ENCODE results near the gene HINT1. TPM values are rescaled to one million over a fixed set of nuclear protein-coding genes. Genes with fewer than 3 reads are reported as not detected.

HINT1 gene
- total RNA-seq, 1 experiment from 2014 or later, result 197 TPM

GRCh38 chr5:131169810-131170539 lies 4.9 kb upstream of the HINT1 start:
- DNase-seq (ENCODE audit: low spot score) (no peak), ATAC-seq (no peak)
- ChIA-PET POLR2A (no interaction called here), CTCF (no interaction called here)
- TF ChIP-seq ESRRA (CRISPR knock-in tag; IDR thresholded peaks at IDR 0.05; ENCODE audit: borderline replicate concordance), result no peak
- TF ChIP-seq ZNF512 (CRISPR knock-in tag; IDR thresholded peaks at IDR 0.05; ENCODE audit: borderline replicate concordance), result no peak
- no peak for TF ChIP-seq ATF1 (CRISPR knock-in tag; IDR thresholded peaks at IDR 0.05)
- no peak for TF ChIP-seq ZNF423 (CRISPR knock-in tag; IDR thresholded peaks at IDR 0.05)
- TF ChIP-seq ATF6 (CRISPR knock-in tag; IDR thresholded peaks at IDR 0.05), result no peak
- no peak for TF ChIP-seq ARID4B (CRISPR knock-in tag; IDR thresholded peaks at IDR 0.05; ENCODE audit: borderline replicate concordance)
- TF ChIP-seq ZMAT4 (CRISPR knock-in tag; IDR thresholded peaks at IDR 0.05), result no peak
- no peak for TF ChIP-seq ZBTB21 (CRISPR knock-in tag; IDR thresholded peaks at IDR 0.05; ENCODE audit: borderline replicate concordance)
- TF ChIP-seq CDX4 (CRISPR knock-in tag; IDR thresholded peaks at IDR 0.05; ENCODE audit: borderline replicate concordance), result no peak
- no peak for TF ChIP-seq ZNF416 (CRISPR knock-in tag; IDR thresholded peaks at IDR 0.05)
- no peak for TF ChIP-seq GABPB1 (CRISPR knock-in tag; IDR thresholded peaks at IDR 0.05)
- TF ChIP-seq RORB (CRISPR knock-in tag; IDR thresholded peaks at IDR 0.05), result no peak
- TF ChIP-seq SOX15 (CRISPR knock-in tag; IDR thresholded peaks at IDR 0.05), result no peak
- no peak for TF ChIP-seq PRDM15 (CRISPR knock-in tag; IDR thresholded peaks at IDR 0.05)
- TF ChIP-seq ATF3 (CRISPR knock-in tag; conservative IDR thresholded peaks at IDR 0.05), result no peak
- TF ChIP-seq GRHL2 (CRISPR knock-in tag; IDR thresholded peaks at IDR 0.05; ENCODE audit: insufficient replicate concordance, severe bottlenecking), result no peak
- TF ChIP-seq NFE2L1 (CRISPR knock-in tag; IDR thresholded peaks at IDR 0.05), result no peak
- TF ChIP-seq NR2C2 (CRISPR knock-in tag; IDR thresholded peaks at IDR 0.05), result no peak
- no peak for TF ChIP-seq SMAD4 (CRISPR knock-in tag; IDR thresholded peaks at IDR 0.05)
- no peak for TF ChIP-seq TP53 (CRISPR knock-in tag; IDR thresholded peaks at IDR 0.05)
- H3K27me3 Mint-ChIP-seq (ENCODE audit: low read depth), result no peaks in the 10 kb centered on the region
- H3K27ac Mint-ChIP-seq, result peak overlapping the region; percentile 94
- H3K4me1 Mint-ChIP-seq, result peaks cover 15% of the 10 kb centered on the region
- peaks cover 3% of the 10 kb centered on the region; the same call in 1 of the 2 replicates for H3K9me3 Mint-ChIP-seq
- H3K36me3 Mint-ChIP-seq, result no peaks in the 10 kb centered on the region
- H3K4me3 Mint-ChIP-seq, result peak overlapping the region; percentile 97

Data from WTC11 (cell line).